Measurements from ENCODE around the gene TMEM138. TPM values are rescaled to one million over a fixed set of nuclear protein-coding genes. Genes with fewer than 3 reads are reported as not detected.

Gene TMEM138
- polyA plus RNA-seq, 3 donors: 34.5 to 64.0 (median 50.7) TPM

GRCh38 chr11:61414547-61414946 is 52.4 kb downstream of the TMEM138 start:
- H3K36me3 Mint-ChIP-seq: peaks cover 84 to 91% of the 10 kb centered on the region in 2 donors
- no peaks in the 10 kb centered on the region for H3K9me3 ChIP-seq (replicated peaks in 1 of 2; ENCODE audit: control insufficient read depth in 1 of 2, insufficient read depth in 1 of 2, low read length in 2 of 2)
- no peak overlapping the region for H3K4me3 ChIP-seq (replicated peaks in 1 of 3; ENCODE audit: low read depth in 2 of 3, low read length in 3 of 3)
- H3K9ac ChIP-seq (ENCODE audit: insufficient read depth, low read length, poor library complexity, severe bottlenecking): no peak overlapping the region
- H4K20me1 ChIP-seq (ENCODE audit: insufficient read depth, low read length): peaks cover 23% of the 10 kb centered on the region
- WGBS (ENCODE audit: insufficient coverage): no CpG with 5 or more reads among the region's 2 CpGs
- peak overlapping the region; percentile 67 to 97 (median 87) for H3K27ac Mint-ChIP-seq
- H3K79me2 ChIP-seq (ENCODE audit: insufficient read depth, low read length): peaks cover 16% of the 10 kb centered on the region
- peak overlapping the region in 1 of 2 donors; percentile 93 for H3K27ac ChIP-seq (ENCODE audit: low read depth in 1 of 2, low read length in 2 of 2)
- H3K4me1 Mint-ChIP-seq: peaks cover 21% of the 10 kb centered on the region
- no peaks in the 10 kb centered on the region for H3K27me3 Mint-ChIP-seq (ENCODE audit: low read depth in 3 of 3)
- H2AFZ ChIP-seq (ENCODE audit: insufficient read depth, low read depth, low read length, poor library complexity, severe bottlenecking): no peak overlapping the region
- TF ChIP-seq, protein P1, sequence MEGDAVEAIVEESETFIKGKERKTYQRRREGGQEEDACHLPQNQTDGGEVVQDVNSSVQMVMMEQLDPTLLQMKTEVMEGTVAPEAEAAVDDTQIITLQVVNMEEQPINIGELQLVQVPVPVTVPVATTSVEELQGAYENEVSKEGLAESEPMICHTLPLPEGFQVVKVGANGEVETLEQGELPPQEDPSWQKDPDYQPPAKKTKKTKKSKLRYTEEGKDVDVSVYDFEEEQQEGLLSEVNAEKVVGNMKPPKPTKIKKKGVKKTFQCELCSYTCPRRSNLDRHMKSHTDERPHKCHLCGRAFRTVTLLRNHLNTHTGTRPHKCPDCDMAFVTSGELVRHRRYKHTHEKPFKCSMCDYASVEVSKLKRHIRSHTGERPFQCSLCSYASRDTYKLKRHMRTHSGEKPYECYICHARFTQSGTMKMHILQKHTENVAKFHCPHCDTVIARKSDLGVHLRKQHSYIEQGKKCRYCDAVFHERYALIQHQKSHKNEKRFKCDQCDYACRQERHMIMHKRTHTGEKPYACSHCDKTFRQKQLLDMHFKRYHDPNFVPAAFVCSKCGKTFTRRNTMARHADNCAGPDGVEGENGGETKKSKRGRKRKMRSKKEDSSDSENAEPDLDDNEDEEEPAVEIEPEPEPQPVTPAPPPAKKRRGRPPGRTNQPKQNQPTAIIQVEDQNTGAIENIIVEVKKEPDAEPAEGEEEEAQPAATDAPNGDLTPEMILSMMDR (IDR thresholded peaks at IDR 0.05): no peak
- H3K36me3 ChIP-seq (replicated peaks in 1 of 2; ENCODE audit: control insufficient read depth in 1 of 2, insufficient read depth in 2 of 2, low read length in 2 of 2): peaks cover 83 to 91% of the 10 kb centered on the region in 2 donors
- DNase-seq: no peak
- intact Hi-C loops (cut with micrococcal nuclease): no loop called here
- H3K27me3 ChIP-seq (ENCODE audit: control insufficient read depth in 2 of 2, insufficient read depth in 2 of 2, low read length in 2 of 2): no peaks in the 10 kb centered on the region
- no peaks in the 10 kb centered on the region for H3K9me3 Mint-ChIP-seq
- H3K4me3 Mint-ChIP-seq: no peak overlapping the region
- H3K4me1 ChIP-seq (ENCODE audit: control insufficient read depth in 1 of 2, insufficient read depth in 2 of 2, low read length in 2 of 2): peaks cover 20 to 21% of the 10 kb centered on the region in 2 donors
- H3K4me2 ChIP-seq (replicated peaks; ENCODE audit: extremely low read depth, low read length, poor library complexity, severe bottlenecking): no peak overlapping the region

GRCh38 chr11:61415381-61415780 is 53.2 kb downstream of the TMEM138 start:
- 100% methylated on average over 2 of the region's 6 CpGs for WGBS (ENCODE audit: insufficient coverage)
- peaks cover 21% of the 10 kb centered on the region for H3K4me1 Mint-ChIP-seq
- Histone ChIP-seq H3K9ac (ENCODE audit: insufficient read depth, low read length, poor library complexity, severe bottlenecking) (no peak overlapping the region), H3K4me2 (replicated peaks; ENCODE audit: extremely low read depth, low read length, poor library complexity, severe bottlenecking) (no peak overlapping the region), H3K27me3 (ENCODE audit: control insufficient read depth in 2 of 2, insufficient read depth in 2 of 2, low read length in 2 of 2) (no peaks in the 10 kb centered on the region), H4K20me1 (ENCODE audit: insufficient read depth, low read length) (peaks cover 31% of the 10 kb centered on the region), H3K4me1 (ENCODE audit: control insufficient read depth in 1 of 2, insufficient read depth in 2 of 2, low read length in 2 of 2) (peaks cover 20 to 21% of the 10 kb centered on the region in 2 donors), H3K36me3 (replicated peaks in 1 of 2; ENCODE audit: control insufficient read depth in 1 of 2, insufficient read depth in 2 of 2, low read length in 2 of 2) (peaks cover 83 to 91% of the 10 kb centered on the region in 2 donors), H2AFZ (ENCODE audit: insufficient read depth, low read depth, low read length, poor library complexity, severe bottlenecking) (no peak overlapping the region), H3K9me3 (replicated peaks in 1 of 2; ENCODE audit: control insufficient read depth in 1 of 2, insufficient read depth in 1 of 2, low read length in 2 of 2) (no peaks in the 10 kb centered on the region), H3K79me2 (ENCODE audit: insufficient read depth, low read length) (peaks cover 24% of the 10 kb centered on the region), H3K4me3 (replicated peaks in 1 of 3; ENCODE audit: low read depth in 2 of 3, low read length in 3 of 3) (no peak overlapping the region), H3K27ac (ENCODE audit: low read depth in 1 of 2, low read length in 2 of 2) (peak overlapping the region in 1 of 2 donors; percentile 93)
- H3K27ac Mint-ChIP-seq: peak overlapping the region in 6 of 7 donors; percentile 67 to 97 (median 96)
- H3K36me3 Mint-ChIP-seq: peaks cover 87 to 91% of the 10 kb centered on the region in 2 donors
- TF ChIP-seq, protein P1 (IDR thresholded peaks at IDR 0.05): no peak
- no peak for DNase-seq
- intact Hi-C loops (cut with micrococcal nuclease): no loop called here
- H3K9me3 Mint-ChIP-seq: no peaks in the 10 kb centered on the region
- H3K4me3 Mint-ChIP-seq: no peak overlapping the region
- H3K27me3 Mint-ChIP-seq (ENCODE audit: low read depth in 3 of 3): no peaks in the 10 kb centered on the region
